ENCODE results near the gene KRT15. TPM values are rescaled to one million over a fixed set of nuclear protein-coding genes. Genes with fewer than 3 reads are reported as not detected.

The KRT15 gene
- total RNA-seq, 2 donors from 2014 or later: 0.47 TPM; not detected in 1

DNA sequence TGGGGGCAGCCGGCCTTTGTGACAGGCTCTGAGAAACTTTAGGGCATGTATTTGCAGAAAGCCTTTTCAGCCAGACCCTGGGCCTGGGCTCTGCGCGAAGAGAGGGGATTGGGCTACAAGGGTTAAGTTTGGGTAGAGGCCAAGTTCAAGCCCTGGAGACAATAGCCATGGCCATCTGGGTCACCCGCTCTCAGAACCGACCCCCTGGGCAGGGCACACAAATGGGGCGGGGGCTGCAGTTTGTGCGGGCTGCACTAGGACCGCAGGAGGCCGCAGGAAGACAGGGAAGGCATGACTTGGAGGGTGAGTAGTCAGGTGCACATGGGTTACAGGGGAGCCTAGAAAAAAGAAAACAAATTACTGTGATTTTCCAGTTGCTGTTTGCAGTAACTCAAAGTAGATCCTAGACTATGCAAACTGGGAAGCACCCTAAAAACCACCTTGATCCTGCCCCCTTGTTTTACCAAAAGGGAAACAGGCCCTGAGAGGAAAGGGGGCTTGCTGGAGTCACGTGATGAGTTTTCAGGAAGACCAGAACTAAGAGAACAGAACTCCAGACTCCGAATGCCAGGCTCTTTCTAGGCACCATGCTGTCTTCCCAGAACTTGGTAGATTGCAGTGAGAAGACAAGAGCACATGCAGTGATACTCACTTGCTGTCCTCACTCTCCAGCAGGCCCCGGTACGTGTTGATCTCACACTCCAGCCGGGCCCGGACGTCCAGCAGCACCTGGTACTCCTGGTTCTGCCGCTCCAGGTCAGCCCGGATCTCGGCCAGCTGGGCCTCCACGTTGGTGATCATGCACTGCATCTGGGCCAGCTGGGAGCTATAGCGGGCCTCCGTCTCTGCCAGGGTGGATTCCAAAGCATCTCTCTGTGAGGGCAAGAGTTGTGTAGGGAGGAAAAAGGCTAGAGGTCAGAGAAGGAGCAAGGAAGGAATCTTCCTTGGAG lies 41.5 kb downstream of the KRT15 start:
- H3K27me3 ChIP-seq: no peaks in the 10 kb centered on the region
- peaks cover 0 to 3% of the 10 kb centered on the region in 2 donors for H3K9me3 ChIP-seq
- no peaks in the 10 kb centered on the region for H3K4me1 ChIP-seq
- no peak overlapping the region for H3K27ac ChIP-seq
- DNase-seq (ENCODE audit: low spot score): no peak
- no peak overlapping the region for H3K4me3 ChIP-seq
- H3K36me3 ChIP-seq: no peaks in the 10 kb centered on the region
- TF ChIP-seq CTCF (IDR thresholded peaks at IDR 0.05): no peak

DNA sequence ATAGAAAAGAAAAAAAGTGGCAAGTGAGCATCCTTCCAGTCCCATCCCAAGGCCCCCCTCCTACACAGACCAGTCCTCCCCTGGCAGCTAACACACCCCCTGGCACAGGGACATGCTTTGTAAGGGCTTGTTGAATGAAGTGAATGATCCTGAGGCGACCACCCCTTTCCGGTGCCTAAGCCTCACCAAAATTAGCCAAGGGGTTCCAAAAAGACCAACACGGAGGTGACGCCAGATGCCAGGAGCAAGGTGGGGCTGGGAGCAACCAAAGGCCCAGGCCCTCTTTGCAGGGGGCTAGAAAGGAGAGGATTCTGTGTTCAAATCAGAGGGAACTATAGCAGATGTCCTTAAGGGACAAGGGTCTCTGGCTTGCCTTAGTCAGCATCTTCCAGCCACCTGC lies 43.3 kb downstream of the KRT15 start:
- Histone ChIP-seq H3K4me3 (no peak overlapping the region), H3K36me3 (no peaks in the 10 kb centered on the region), H3K4me1 (no peaks in the 10 kb centered on the region), H3K27ac (no peak overlapping the region), H3K27me3 (no peaks in the 10 kb centered on the region), H3K9me3 (peaks cover 0 to 14% of the 10 kb centered on the region in 2 donors)
- no peak for DNase-seq (ENCODE audit: low spot score)
- no peak for TF ChIP-seq CTCF (IDR thresholded peaks at IDR 0.05)

- no peak for DNase-seq (ENCODE audit: low spot score)
- no peak for TF ChIP-seq CTCF (IDR thresholded peaks at IDR 0.05)
- Histone ChIP-seq H3K27ac (no peak overlapping the region), H3K4me1 (no peaks in the 10 kb centered on the region), H3K27me3 (no peaks in the 10 kb centered on the region), H3K4me3 (no peak overlapping the region), H3K9me3 (peaks cover 0 to 14% of the 10 kb centered on the region in 2 donors), H3K36me3 (no peaks in the 10 kb centered on the region)
Observed at GRCh38 chr17:41474863-41475262, 43.8 kb downstream of the KRT15 start.

- H3K36me3 ChIP-seq: no peaks in the 10 kb centered on the region
- H3K27me3 ChIP-seq: no peaks in the 10 kb centered on the region
- H3K27ac ChIP-seq: no peak overlapping the region
- H3K9me3 ChIP-seq: peaks cover 0 to 33% of the 10 kb centered on the region in 2 donors
- no peak for DNase-seq (ENCODE audit: low spot score)
- H3K4me3 ChIP-seq: no peak overlapping the region
- peaks cover 0 to 7% of the 10 kb centered on the region in 2 donors for H3K4me1 ChIP-seq
- TF ChIP-seq CTCF (IDR thresholded peaks at IDR 0.05): no peak
Observed at GRCh38 chr17:41468346-41468745, 50.3 kb downstream of the KRT15 start.

GRCh38 chr17:41467561-41467960 lies 51.1 kb downstream of the KRT15 start:
- Histone ChIP-seq H3K4me3 (no peak overlapping the region), H3K27ac (no peak overlapping the region), H3K9me3 (peaks cover 0 to 33% of the 10 kb centered on the region in 2 donors), H3K4me1 (peaks cover 0 to 7% of the 10 kb centered on the region in 2 donors), H3K27me3 (no peaks in the 10 kb centered on the region), H3K36me3 (no peaks in the 10 kb centered on the region)
- DNase-seq (ENCODE audit: low spot score): no peak
- TF ChIP-seq CTCF (IDR thresholded peaks at IDR 0.05): no peak
